Activated naive CD4-positive, alpha-beta T cell treated with anti-CD3 and anti-CD28 coated beads for 36 hours (primary cell): ENCODE results near the gene PIEZO2. TPM values are rescaled to one million over a fixed set of nuclear protein-coding genes. Genes with fewer than 3 reads are reported as not detected.
"Not testable (repeated sequence)": the region's sequence is repeated elsewhere in the genome, so short reads cannot be mapped to it uniquely, and the experiment has no call there.

Source experiments
- CTCF ChIA-PET: fragments of 350-600 bp; sonication (Branson Sonifier 250); formaldehyde crosslinking; loops from one replicate; lab custom pipeline; 2021; ENCODE audit warnings: antibody characterized with exemption; lab: Charles Lee
- DNase-seq: peaks from one replicate; pipeline ENCODE4 v3.0.0-alpha.2; 2020
- H3K27ac Mint-ChIP-seq: one replicate; pipeline ENCODE4 v1.8.0; 2021; ENCODE audit warnings: mild to moderate bottlenecking, mixed read lengths
- H3K27me3 Mint-ChIP-seq: one replicate; pipeline ENCODE4 v1.8.0; 2021; ENCODE audit warnings: low read depth, mixed read lengths
- H3K36me3 Mint-ChIP-seq: one replicate; pipeline ENCODE4 v1.8.0; 2021; ENCODE audit warnings: low read depth, mixed read lengths
- H3K4me1 Mint-ChIP-seq: one replicate; pipeline ENCODE4 v1.8.0; 2021; ENCODE audit warnings: low read depth, mixed read lengths
- H3K4me3 Mint-ChIP-seq: one replicate; pipeline ENCODE4 v1.8.0; 2021; ENCODE audit warnings: mild to moderate bottlenecking, moderate library complexity, mixed read lengths
- H3K9me3 Mint-ChIP-seq: one replicate; pipeline ENCODE4 v1.8.0; 2021; ENCODE audit warnings: mixed read lengths
- intact Hi-C: fragments of 100-400 bp; cut with micrococcal nuclease; formaldehyde crosslinking; loops from one replicate; pipeline ENCODE4 v1.15.1; 2023
- total RNA-seq, 2 experiments: library from RNA; stranded (reverse); gene quantifications; one replicate each; pipeline ENCODE4 v1.2.3, GENCODE V29; 2021

The PIEZO2 gene
- total RNA-seq, 2 experiments from 2014 or later, result not detected

- Mint-ChIP-seq H3K4me1 (no peaks in the 10 kb centered on the region), H3K36me3 (no peaks in the 10 kb centered on the region), H3K27me3 (peaks cover 7% of the 10 kb centered on the region), H3K4me3 (no peak overlapping the region), H3K9me3 (no peaks in the 10 kb centered on the region), H3K27ac (no peak overlapping the region)
- intact Hi-C loops, result no loop called here
- DNase-seq, result no peak
- CTCF ChIA-PET, result no interaction called here
Measured at GRCh38 chr18:10935588-10935987, 213.8 kb downstream of the PIEZO2 start.

DNA sequence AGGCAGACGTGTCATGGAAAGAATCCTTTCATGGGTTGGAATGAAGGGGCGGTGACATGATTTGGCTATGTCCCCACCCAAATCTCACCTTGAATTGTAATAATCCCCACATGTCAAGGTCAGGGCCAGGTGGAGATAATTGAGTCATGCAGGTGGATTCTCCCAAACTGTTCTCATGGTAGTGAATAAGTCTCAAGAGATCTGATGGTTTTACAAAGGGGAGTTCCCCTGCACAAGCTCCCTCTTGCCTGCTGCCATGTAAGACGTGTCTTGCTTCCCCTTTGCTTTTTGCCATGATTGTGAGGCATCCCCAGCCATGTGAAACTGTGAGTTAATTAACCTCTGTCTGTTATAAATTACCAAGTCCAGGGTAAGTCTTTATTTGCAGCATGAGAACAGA, 215.7 kb downstream of the PIEZO2 start:
- H3K4me1 Mint-ChIP-seq, H3K27me3 Mint-ChIP-seq, H3K27ac Mint-ChIP-seq, H3K36me3 Mint-ChIP-seq, H3K4me3 Mint-ChIP-seq, CTCF ChIA-PET, H3K9me3 Mint-ChIP-seq, DNase-seq, intact Hi-C loops: not testable (repeated sequence)

DNA sequence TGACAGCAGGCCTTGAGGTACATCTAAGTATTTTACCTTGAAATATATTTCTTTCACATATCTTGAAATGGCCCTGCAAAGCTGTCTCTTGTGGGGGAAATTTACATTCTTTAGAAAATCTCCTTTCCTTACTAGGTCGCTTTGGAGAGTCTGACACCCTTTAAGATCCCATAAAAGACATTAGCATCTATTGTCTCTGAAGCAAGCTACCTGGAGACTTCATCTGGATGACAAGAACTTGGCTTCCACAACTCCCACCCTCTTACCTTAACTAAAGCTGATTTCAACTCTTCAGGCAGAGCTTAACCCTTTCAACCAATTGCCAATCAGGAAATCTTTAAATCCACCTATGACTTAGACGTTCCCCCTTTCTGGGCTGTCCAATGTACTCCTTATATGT, 219.3 kb downstream of the PIEZO2 start:
- Mint-ChIP-seq H3K9me3 (no peaks in the 10 kb centered on the region), H3K4me3 (no peak overlapping the region), H3K4me1 (no peaks in the 10 kb centered on the region), H3K27ac (no peak overlapping the region), H3K36me3 (no peaks in the 10 kb centered on the region), H3K27me3 (no peaks in the 10 kb centered on the region)
- intact Hi-C loops, result no loop called here
- CTCF ChIA-PET, result no interaction called here
- no peak for DNase-seq

DNA sequence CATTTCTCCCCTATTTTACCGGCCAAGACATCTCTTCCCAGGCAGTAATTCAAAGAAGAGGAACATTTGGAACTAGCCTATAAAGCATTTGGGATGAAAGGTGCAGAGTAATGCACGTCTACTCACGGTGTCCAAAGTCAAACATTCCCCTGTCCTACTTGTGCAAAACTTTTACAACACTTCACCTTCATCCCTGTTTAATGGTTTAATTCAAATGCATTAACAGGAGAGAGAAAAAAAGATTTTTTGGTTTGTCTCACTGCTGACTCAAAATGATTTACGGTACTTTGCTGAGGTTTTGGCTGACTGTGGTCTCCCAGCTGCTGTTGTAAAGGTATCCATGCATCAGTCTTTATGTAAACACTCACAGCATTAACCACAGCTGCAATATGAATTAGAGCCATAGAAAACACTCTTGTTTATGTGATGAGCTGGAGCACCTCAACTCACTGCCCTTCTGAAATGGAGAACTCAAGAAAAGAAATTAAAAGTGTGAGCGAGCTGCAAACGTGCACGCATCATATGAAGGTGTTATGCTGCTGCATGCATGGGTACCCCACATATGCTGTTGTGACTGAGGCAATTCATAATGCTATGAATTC, 220.5 kb downstream of the PIEZO2 start:
- no peak for DNase-seq

DNA sequence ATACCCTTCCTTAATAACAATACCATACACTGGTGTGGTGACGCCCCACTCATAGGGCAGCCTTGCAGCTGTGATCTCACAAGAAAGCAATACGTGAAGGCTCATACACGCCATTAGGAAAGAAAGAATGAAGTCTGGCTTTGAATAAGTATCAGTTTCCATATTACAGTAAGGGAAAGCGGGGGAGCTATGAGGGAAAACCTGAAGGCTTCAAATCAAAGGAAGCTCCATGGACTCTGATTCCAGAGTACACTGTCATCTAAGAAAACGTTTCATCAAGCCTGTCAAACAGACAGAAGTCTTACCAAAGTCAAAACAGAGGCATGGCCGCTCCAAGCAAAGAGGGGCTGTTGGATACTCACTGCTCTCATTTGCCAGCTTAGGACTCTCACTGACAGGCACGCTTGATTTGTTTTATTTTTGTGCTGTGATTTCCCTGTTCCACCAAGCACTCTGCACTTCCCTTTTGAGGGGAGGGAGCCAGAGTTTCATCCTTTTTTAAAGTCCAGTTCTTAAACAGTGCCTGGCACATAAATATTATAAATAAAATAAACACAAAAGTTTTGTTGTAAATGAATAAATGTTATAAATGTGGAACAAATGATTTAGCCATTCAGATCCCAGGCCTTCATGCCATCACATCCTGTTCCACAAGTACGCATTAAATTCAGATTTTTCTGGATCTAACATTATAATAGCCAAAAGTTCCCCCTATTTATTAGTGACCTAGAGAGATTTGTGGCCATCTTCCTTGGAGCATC, 221.2 kb downstream of the PIEZO2 start:
- CTCF ChIA-PET, result no interaction called here
- H3K36me3 Mint-ChIP-seq, result no peaks in the 10 kb centered on the region

More for the DNA sequence above, 220.5 kb downstream of the PIEZO2 start:
- no peak overlapping the region for H3K4me3 Mint-ChIP-seq
- H3K27me3 Mint-ChIP-seq, result no peaks in the 10 kb centered on the region
- no peaks in the 10 kb centered on the region for H3K4me1 Mint-ChIP-seq
- no peaks in the 10 kb centered on the region for H3K9me3 Mint-ChIP-seq
- CTCF ChIA-PET, result no interaction called here
- H3K27ac Mint-ChIP-seq, result no peak overlapping the region
- intact Hi-C loops, result no loop called here
- H3K36me3 Mint-ChIP-seq, result no peaks in the 10 kb centered on the region

DNA sequence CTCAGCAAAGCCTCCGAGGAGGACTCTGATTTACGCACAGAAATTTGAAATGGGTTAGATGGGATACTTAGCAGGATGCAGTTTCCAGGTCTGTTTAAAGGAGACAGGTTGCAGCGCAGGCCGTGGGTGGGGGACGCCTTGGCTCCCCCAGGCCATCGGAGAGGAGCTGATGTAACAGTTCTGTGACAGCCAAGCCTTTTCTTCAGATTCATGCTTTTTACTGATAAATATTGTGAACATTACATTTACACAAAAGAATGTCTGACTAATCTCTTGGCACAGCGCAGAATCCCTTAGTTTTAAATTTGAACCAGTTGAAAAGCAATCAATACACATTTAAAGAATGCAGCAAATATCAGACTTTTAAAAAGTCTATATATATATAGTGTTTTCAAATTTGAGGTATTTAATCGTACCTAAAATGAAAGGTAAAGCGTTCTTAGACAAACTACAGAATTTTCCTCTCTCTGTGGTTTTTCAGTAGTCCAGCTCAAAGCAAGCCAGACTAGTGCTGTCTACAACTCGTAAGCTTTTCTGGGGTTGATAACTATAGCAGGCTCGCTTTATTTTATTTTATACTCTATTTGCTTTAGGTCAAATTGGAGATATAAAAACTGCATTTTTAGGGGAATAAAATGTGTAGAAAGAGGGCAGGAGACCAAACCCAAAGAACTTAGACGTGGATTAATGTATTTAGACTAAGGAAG, 221.9 kb downstream of the PIEZO2 start:
- intact Hi-C loops, result no loop called here
- Mint-ChIP-seq H3K4me1 (no peaks in the 10 kb centered on the region), H3K27ac (no peak overlapping the region), H3K36me3 (no peaks in the 10 kb centered on the region), H3K9me3 (no peaks in the 10 kb centered on the region), H3K4me3 (no peak overlapping the region), H3K27me3 (no peaks in the 10 kb centered on the region)
- CTCF ChIA-PET, result no interaction called here
- DNase-seq, result no peak

More for the DNA sequence above, 221.2 kb downstream of the PIEZO2 start:
- no peak overlapping the region for H3K27ac Mint-ChIP-seq
- no peak overlapping the region for H3K4me3 Mint-ChIP-seq
- no peak for DNase-seq
- H3K27me3 Mint-ChIP-seq, result no peaks in the 10 kb centered on the region
- H3K9me3 Mint-ChIP-seq, result no peaks in the 10 kb centered on the region
- intact Hi-C loops, result no loop called here
- no peaks in the 10 kb centered on the region for H3K4me1 Mint-ChIP-seq

GRCh38 chr18:10926621-10927161, 222.7 kb downstream of the PIEZO2 start:
- intact Hi-C loops, result no loop called here
- CTCF ChIA-PET, result interaction anchor here (0.6 kb wide), 1 partner anchor 293 kb away, joined by 3 read pairs; no protein-coding TSS in a partner anchor
- H3K36me3 Mint-ChIP-seq, result no peaks in the 10 kb centered on the region
- DNase-seq, result no peak
- no peak overlapping the region for H3K27ac Mint-ChIP-seq
- no peak overlapping the region for H3K4me3 Mint-ChIP-seq
- H3K4me1 Mint-ChIP-seq, result no peaks in the 10 kb centered on the region
- no peaks in the 10 kb centered on the region for H3K27me3 Mint-ChIP-seq
- no peaks in the 10 kb centered on the region for H3K9me3 Mint-ChIP-seq

DNA sequence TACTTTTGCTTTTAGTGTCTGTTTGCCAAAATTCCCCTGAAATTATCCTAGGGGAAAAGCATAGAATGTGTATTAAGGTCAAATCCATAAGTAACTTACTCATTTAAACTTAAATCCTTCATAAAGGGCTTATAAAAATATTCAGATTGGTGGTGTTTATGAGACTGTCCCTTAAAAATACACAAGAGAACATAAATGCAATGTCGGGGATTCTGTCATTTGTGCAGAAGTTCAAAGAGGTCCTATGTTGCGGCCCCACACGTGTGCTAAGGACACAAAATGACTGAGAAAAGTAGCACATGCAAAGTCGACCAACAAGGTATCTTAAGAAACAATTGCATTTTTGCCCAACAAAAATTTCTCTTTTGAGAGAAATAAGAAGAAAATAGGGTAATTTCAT, 225.1 kb downstream of the PIEZO2 start:
- H3K27ac Mint-ChIP-seq, result no peak overlapping the region
- no peak for DNase-seq
- H3K9me3 Mint-ChIP-seq, result no peaks in the 10 kb centered on the region

DNA sequence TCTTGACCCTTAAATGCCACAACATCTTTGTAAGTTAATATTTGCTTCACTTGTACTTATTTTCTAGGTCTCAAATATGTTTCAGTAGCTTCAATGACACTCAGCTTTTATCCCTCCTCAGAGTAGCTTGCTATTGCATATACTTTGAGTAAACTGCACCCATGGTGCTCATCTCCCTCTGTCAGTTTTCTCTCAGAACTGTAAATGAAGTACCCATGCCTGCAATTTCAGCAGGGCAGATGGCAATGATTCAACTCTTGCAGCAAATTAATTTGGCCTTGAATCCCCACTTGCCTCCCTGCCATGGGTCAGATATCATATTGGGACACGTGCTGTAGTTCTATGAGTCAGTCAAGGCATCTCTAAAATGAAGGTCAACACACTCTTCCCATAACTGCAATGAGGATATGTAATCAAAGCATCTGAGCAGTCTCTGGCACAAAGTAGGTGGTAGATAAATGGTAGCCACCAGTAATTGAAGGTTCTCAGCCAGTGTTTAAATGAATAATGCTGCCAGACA, 225.8 kb downstream of the PIEZO2 start:
- Mint-ChIP-seq H3K27ac (no peak overlapping the region), H3K27me3 (peaks cover 2% of the 10 kb centered on the region), H3K36me3 (no peaks in the 10 kb centered on the region), H3K9me3 (no peaks in the 10 kb centered on the region), H3K4me1 (no peaks in the 10 kb centered on the region), H3K4me3 (no peak overlapping the region)
- CTCF ChIA-PET, result no interaction called here
- DNase-seq, result no peak
- intact Hi-C loops, result no loop called here

More for the DNA sequence above, 225.1 kb downstream of the PIEZO2 start:
- CTCF ChIA-PET, result no interaction called here
- Mint-ChIP-seq H3K36me3 (no peaks in the 10 kb centered on the region), H3K4me1 (no peaks in the 10 kb centered on the region), H3K27me3 (peaks cover 2% of the 10 kb centered on the region), H3K4me3 (no peak overlapping the region)
- intact Hi-C loops, result no loop called here

- intact Hi-C loops, result no loop called here
- CTCF ChIA-PET, result no interaction called here
- Mint-ChIP-seq H3K4me3 (no peak overlapping the region), H3K36me3 (no peaks in the 10 kb centered on the region), H3K9me3 (no peaks in the 10 kb centered on the region), H3K27me3 (peaks cover 2% of the 10 kb centered on the region), H3K27ac (no peak overlapping the region), H3K4me1 (no peaks in the 10 kb centered on the region)
- no peak for DNase-seq
Measured at GRCh38 chr18:10923141-10923540, 226.2 kb downstream of the PIEZO2 start.

DNA sequence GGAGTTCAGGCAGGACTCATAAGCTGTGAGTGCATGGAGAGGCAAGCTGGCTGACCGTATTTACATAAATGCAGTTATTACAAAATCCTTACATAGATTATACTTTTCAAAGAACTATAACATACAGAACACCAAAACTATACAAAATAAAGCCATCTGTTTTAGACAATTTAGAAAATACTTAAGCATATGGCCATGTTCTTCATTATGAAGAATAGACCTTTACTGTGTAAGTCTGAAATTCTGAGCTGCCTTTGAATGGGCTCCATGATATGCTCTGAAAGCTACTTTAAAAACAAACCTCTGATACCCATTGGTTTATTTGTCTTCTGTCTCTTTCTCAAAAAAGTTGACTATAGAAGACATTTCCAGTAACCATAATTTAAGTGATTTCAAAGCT, 226.7 kb downstream of the PIEZO2 start:
- H3K36me3 Mint-ChIP-seq, result not testable (repeated sequence)

GRCh38 chr18:10920309-10920708, 229.1 kb downstream of the PIEZO2 start:
- CTCF ChIA-PET, H3K27me3 Mint-ChIP-seq, H3K9me3 Mint-ChIP-seq, H3K36me3 Mint-ChIP-seq, H3K27ac Mint-ChIP-seq, H3K4me3 Mint-ChIP-seq, DNase-seq, H3K4me1 Mint-ChIP-seq, intact Hi-C loops: not testable (repeated sequence)

More for the DNA sequence above, 226.7 kb downstream of the PIEZO2 start:
- H3K4me3 Mint-ChIP-seq, H3K27me3 Mint-ChIP-seq, intact Hi-C loops, H3K4me1 Mint-ChIP-seq, DNase-seq, H3K9me3 Mint-ChIP-seq, H3K27ac Mint-ChIP-seq, CTCF ChIA-PET: not testable (repeated sequence)
